Activated CD4-positive, alpha-beta T cell treated with anti-CD3 and anti-CD28 coated beads, Interleukin-2, amount 50 U/mL, for 48 hours (primary cell): ENCODE results near the gene LCP2.
A peak's percentile ranks its signal among the peaks of the same experiment; 100 is the strongest.

Experiments used
- DNase-seq, 2 experiments: peaks; one replicate each; pipeline ENCODE4 v3.0.0-alpha.2; 2020

LCP2 gene

GRCh38 chr5:170297589-170298462, at the start of gene LCP2:
Gene LCP2 (minus strand): TSS chr5:170297777. CDS start chr5:170297611, 166 bp downstream.
- DNase-seq = peak; percentile 54 to 70

GRCh38 chr5:170347022-170347567, 49.5 kb upstream of the LCP2 start:
- DNase-seq = no peak

DNA sequence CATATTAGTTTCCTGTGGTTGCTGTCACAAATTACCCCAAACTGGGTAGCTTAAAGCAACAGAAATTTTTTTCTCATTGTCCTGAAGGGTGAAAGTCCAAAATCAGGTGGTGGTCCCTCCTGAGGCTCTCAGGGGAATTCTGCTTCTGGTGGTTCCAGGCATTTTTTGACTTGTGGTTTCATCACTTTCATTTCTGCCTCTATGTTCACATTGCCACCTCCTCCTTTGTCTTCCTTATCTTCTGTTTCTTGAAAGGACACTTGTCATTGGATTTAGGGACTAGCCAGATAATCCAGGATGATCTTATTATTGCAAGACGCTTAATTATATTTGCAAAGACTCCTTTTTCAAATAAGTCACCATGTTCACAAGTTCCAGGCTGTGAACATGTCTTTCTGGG, 48.4 kb upstream of the LCP2 start:
- no peak for DNase-seq

GRCh38 chr5:170343177-170343576, 45.6 kb upstream of the LCP2 start:
- DNase-seq = no peak

DNA sequence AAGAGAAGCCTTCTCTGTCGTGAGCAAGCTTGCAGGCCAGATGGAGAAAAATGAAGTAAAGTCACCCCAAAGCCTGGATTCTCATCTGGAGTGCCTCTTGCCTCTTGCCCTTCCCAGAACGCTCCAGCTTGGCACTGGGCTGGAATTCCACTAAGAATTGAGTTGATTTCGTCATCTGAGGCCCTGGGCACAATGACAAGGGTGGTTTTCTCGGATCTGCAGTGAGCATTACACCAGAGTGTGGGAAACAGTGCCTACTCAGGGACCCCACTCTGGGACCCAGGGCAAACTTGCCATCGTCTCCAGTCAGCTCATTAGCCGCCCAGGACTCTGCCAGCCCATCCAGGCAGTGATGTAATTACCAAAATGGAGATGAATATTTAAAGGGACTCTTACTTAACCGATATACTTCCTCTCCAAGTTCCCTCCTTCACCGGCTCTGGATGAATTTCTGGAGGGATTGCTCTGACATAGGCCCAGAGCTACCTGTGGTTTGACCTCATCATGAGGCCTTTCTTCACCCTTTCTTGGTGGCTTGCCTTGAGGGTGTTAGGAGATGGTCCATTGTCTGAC, 44.7 kb upstream of the LCP2 start:
- no peak for DNase-seq

DNA sequence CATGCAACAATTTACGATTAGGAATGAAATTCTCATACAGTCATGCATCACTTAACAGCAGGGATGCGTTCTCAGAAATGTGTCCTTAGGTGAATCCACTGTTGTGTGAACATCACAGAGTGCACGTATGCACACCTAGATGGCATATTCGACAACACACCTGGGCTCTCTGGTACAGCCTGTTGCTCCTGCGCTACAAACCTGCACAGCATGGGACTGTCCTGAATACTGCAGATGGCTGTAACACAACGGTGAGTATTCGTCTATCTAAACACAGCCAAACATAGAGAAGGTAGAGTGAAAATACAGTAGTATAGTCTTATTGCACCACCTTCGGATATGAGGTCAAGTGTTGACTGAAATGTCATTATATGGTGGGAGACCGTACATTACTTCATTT, 44.0 kb upstream of the LCP2 start:
- no peak for DNase-seq

GRCh38 chr5:170339780-170340167, 42.2 kb upstream of the LCP2 start:
- DNase-seq = no peak

GRCh38 chr5:170338933-170339779, 41.6 kb upstream of the LCP2 start:
- DNase-seq = peak; percentile 68 to 72

GRCh38 chr5:170338291-170338690, 40.7 kb upstream of the LCP2 start:
- no peak for DNase-seq

DNA sequence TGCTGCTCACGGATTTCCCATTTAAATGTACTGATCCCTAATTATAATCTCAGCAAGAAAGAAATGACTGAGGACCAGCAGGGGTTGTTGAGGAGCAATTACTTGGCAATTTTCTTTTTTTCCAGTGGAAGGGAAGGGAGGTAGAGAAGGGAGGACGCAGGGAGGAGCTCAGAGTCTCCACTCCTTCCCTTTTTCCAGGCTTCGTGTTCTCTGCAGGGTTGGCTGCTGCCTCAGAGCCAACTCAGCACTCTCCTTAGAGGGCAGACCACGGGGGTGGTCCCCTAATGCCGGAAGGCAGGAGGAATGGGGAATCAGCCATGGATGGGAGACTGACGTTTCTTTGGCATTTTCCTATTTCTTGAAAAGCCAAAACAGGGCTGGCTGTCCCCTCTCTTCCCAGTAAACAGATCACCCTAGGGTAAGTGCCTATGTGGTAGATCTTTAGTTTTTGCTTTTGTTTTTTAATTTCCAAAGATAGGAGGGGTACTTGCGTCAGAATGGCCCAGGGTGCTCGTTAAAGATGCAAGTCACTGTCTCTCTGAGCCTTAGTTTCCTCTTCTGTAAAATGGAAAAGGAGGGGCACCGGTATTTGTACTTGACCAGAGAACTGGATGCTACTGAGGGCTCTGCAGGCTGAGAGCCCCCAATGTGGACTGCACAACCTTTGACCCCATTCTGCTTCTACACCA, 39.6 kb upstream of the LCP2 start:
- DNase-seq = no peak

DNA sequence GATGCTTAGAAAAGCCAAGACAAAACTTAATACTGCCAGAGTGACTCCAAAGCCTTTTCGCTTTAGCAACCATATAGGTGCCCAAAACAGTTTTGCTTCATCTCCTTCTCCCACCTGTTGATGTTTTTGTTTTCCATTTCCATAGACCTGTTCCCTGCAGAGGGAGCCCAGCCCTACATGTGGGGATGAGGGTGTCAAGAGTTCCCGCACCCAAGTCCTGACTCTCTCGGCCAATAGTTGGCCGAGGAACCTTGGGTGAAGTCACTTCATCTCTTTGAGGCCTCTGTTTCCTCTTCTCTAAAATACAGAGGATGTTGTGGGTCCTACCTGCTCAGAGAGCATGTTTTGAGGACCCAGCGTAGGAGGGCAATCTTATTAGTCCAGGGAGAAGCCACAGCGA, 38.5 kb upstream of the LCP2 start:
- DNase-seq = no peak

DNA sequence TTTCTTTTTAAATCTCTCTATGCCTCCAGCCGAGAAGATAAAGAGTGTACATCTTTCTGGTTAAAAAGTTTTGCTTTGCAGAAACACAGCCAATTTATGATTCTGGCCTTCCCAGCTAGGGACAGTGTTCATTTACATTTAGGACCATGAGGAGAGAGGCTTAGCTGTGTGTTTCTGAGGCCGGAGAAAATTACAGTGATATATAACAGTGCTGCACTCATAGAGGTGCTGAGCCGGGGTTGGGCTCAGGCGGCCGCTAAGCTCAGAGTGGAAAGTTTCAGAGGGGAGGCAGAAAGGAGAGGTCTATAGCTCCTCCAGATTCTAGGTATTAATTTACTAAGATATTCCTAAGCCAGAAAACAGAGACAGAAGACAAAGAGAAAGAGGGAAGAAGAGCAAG, 37.0 kb upstream of the LCP2 start:
- DNase-seq = peak in 1 of 2 experiments; percentile 50

- peak; percentile 66 to 77 for DNase-seq
These were observed 35.8 kb upstream of the LCP2 start for GRCh38 chr5:170333161-170333910.

DNA sequence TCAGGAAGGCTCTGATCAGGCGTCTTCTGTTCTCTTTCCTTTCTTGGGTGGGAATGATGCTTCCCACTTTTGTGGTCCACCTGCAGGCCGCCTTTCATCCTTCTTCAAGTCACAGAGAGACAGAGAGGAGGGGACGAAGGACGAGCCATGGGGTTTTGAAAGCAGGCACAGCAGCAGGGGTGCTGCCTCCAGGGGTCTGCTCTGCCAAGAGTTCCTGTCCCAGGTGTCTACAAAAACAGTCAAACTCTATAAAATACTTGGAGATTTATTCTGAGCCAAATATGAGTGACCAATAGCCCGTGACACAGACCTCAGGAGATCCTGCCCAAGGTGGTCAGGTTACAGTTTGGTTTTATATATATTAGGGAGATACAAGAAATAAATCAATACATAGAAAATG, 34.5 kb upstream of the LCP2 start:
- DNase-seq = no peak

- DNase-seq = peak in 1 of 2 experiments; percentile 48
These were observed 33.0 kb upstream of the LCP2 start for GRCh38 chr5:170330568-170331054.

- no peak for DNase-seq
These were observed 31.9 kb upstream of the LCP2 start for GRCh38 chr5:170329524-170329923.

GRCh38 chr5:170327829-170328228, 30.3 kb upstream of the LCP2 start:
- no peak for DNase-seq

DNA sequence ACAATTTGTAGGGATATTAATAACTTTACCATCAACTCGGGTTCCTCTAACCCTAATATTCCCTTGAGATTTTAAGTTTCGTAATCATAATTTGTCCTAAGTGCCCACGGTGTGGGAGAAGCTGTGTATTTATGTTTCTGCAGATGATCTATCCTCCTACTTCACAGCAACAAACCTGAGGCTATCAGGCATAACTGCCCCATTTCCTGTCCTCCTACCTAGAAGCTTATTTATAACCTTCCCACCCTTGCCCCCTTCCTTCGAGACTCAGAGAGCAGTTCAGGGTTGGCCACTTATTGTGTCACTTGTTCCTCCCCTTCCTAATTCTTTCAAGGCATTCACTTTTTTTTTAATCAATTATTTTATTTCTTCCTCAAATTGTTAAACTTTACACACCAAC, 29.6 kb upstream of the LCP2 start:
- no peak for DNase-seq

DNA sequence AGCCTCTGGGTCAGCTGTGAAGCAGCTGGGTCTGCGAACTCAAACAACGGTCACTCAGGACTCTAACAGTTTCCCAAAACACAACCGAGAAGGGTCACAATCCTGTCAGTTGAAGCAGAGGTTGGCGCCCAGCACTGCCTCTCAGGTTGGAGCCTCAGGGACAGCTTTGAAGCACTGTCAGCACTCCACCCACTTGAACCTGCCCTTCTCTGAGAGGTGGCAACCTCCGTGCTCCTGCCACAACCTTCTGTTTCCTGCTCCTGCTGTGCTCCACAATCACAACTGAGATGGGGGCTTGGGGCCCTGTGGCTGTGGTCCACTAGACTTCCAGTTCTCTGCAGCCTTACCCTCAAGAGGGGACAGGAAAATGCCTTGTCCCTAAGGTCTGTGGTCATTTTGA, 21.7 kb upstream of the LCP2 start:
- no peak for DNase-seq

DNA sequence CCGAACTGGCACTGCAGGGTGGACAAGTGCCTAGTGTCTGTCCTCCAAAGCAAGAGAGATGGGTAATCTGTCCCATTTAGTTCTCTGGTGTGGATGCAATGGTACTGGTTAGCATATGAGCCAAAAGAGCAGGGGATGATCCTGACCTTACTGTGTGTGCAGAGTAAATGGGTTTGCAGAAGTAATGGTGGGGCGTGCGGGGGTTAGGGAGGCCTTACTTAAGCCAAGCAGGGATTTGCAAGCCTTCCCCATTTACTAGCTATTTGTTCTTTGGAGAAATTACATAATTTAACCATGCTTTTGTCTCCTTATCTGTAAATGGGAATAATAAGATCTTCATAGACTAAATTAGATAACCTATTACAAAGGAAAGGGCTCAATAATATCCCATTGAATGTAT, 19.9 kb upstream of the LCP2 start:
- no peak for DNase-seq

DNA sequence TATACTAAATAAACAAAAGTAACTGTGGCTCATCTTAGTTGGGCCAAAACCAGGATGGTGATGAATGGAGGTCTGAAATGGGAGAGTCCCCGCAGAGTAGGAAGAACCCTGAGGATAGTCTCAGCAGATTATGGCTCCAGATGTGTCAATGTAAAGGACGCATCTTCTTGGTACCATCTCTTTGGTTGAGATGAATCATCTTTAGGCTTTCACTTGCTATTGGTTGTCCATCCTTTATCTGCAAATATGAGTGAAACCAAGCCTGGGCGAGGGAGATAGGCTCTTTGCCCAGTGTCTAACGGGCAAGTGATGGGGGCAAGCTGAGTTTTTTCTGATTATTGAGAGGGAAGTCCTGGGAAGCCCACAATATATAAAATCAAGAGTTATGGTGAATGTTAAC, 19.4 kb upstream of the LCP2 start:
- DNase-seq = no peak

GRCh38 chr5:170315154-170315553, 17.6 kb upstream of the LCP2 start:
- DNase-seq = no peak
